NT2/D1 (cell line): ENCODE data around the gene VPS16.

Source experiments
- YY1 ChIP-seq: IDR thresholded peaks from 2 replicates; pipeline ENCODE4 v1.6.1; 2011; ENCODE audit not compliant: insufficient read length, insufficient read depth
- ZNF274 ChIP-seq: IDR thresholded peaks from 2 replicates; pipeline ENCODE4 v1.6.1; 2011; ENCODE audit warnings: mild to moderate bottlenecking, low read depth, low read length

GRCh38 chr20:2858591-2858990, 18.0 kb downstream of the VPS16 start:
- no peak for TF ChIP-seq YY1
- TF ChIP-seq ZNF274 = no peak
